GM19193 (cell line): Measurements from ENCODE around the gene SNAPIN.

ENCODE experiments used
- POLR2A ChIP-seq: IDR thresholded peaks from 4 replicates; pipeline ENCODE4 v1.6.1; 2011; ENCODE audit not compliant: insufficient read depth, insufficient read length; ENCODE audit errors: extremely low read depth

Gene SNAPIN

DNA sequence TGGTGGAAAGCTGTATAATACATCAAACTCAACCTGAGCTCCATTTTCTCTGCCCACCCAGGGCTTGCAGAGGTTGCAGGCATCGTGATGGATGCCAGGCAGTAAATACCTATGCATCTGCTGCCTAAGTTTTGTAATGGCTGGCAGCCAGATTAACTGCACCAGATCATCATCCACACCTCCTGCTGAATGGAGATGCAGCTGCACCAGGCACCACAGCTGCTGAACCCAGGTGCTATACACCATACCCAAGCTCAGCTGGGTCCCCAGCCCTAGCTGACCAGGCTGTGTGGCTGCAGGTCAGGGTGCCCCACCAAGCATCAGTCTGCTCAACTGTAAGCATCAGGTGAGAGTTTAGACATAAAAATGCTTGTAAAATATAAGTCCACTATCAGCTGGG lies 6.7 kb upstream of the SNAPIN start:
- TF ChIP-seq POLR2A = no peak

DNA sequence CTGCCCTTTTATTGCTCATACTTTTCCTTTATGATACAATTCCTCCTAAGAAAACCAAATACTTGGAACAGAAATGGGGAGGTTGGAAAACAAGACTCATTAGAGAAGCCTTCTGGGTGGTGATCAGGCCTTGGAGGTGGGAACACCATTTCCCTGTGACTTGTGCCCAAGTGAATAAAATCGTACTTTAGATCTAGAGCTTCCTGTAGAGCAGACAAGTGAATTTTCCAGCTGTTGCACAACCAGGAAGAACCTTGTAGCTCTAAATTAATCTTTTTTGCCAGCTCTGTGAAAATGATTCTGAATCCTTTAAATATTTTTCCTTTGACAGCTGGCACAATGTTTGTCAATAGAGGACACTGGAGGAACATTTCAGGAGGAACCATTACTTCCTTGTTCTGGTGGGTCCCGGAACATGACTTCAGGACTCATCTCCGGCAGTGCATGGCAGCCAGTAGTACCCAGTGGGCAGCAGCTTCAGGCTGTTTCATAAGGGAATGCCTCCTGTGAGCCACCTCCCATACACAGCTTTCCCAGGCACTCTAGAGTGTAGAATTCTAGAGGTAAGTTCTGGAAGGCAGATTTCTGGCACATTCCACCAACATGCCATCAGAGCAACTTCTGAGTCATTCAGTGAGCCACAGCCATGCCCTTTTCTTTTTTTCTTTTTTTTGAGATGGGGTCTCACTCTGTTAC lies 5.5 kb upstream of the SNAPIN start:
- TF ChIP-seq POLR2A = no peak

- TF ChIP-seq POLR2A = no peak
Measured at GRCh38 chr1:153655333-153655732, 3.2 kb upstream of the SNAPIN start.

DNA sequence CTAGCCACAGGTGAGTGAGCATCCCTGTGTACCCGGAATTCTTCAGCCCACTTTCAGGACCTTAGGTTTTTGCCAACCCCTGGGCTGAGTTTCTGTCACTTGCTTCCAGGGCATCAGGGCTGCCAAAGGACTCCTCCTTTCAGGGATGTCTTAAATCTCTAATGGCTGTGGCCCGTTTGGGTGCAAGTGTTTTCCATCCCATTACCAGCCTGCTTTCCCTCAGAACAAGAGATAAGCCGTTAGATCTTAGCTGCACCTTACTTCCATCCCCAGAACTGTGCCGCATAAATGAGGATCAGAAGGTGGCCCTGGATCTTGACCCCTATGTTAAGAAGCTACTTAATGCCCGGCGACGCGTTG lies 652 bp downstream of the SNAPIN start:
- TF ChIP-seq POLR2A = no peak

DNA sequence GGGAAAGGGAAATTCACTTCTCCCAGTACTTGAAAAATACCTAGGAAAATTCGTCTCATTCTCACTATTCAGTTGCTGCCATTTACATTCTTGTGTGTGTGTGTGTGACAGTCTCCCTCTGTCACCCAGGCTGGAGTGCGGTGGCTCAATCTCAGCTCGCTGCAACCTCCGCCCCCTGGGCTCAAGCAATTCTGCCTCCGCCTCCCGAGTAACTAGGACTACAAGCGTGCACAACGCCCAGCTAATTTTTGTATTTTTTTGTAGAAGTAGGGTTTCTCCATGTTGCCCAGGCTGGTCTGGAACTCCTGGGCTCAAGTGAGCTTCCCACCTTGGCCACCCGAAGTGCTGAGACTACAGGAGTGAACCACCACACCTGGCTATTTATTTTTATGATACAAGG lies 1.2 kb downstream of the SNAPIN start:
- TF ChIP-seq POLR2A = no peak

DNA sequence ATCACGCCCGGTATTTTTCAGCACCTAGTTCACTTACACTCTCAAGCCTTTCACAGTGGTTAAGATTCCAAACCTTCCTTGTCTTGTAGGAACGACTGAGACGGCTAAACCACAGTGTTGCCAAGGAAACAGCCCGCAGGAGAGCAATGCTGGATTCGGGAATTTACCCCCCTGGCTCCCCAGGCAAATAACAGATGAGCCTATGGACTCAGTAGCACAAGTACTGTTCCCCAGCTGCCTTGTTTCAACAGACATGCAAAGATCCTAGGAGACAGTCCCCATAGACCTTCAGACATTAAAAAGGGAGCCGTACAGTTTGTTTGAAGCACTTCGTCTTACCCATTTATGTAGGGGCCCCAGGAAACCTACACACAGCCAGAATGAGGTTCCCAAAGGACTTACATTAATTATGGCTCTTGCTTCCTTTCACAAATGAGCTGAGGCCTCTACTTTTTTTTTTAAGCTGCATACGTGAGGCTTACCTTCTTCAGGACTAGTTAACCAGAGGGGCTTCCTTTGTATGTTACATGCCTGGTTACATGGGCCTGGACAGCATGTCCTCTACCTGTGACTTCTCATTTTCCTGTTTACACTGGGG lies 2.7 kb downstream of the SNAPIN start:
- TF ChIP-seq POLR2A = no peak

- TF ChIP-seq POLR2A = no peak
Measured at GRCh38 chr1:153662269-153662668, 3.8 kb downstream of the SNAPIN start.

DNA sequence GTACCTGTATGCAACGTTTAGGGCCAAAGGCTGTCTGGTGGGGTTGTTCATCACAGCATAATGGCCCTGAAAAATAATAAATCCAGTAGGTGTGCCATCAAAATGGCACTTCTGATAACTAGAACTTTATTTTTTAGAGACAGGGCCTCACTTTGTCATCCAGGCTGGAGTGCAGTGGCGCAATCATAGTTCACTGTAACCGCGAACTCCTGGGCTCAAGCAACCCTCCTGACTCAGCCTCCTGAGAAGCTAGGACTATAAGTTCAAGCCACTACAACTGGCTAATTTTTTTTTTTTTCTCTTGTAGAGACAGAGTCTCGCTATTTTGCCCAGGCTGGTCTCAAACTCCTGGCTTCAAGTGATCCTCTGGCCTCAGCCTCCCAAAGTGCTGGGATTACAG lies 4.7 kb downstream of the SNAPIN start:
- TF ChIP-seq POLR2A = no peak

GRCh38 chr1:153667439-153667838 lies 8.9 kb downstream of the SNAPIN start:
- TF ChIP-seq POLR2A = no peak

DNA sequence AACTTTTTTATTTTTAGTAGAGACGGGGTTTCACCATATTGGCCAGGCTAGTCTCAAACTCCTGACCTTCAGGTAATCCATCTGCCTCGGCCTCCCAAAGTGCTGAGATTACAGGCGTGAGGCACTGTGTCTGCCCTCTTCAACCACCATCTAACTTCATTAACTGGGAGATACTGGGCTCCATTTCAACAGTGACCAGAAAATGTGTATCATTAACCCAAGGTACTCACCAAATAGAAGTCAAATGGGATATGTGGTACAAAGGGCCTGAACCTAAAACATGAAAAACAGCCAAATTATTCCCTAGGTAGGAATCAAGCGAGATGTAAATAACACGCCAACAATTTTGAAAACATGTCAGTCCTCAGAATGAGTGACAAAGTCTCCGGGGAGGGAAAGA lies 11.1 kb downstream of the SNAPIN start:
- no peak for TF ChIP-seq POLR2A

DNA sequence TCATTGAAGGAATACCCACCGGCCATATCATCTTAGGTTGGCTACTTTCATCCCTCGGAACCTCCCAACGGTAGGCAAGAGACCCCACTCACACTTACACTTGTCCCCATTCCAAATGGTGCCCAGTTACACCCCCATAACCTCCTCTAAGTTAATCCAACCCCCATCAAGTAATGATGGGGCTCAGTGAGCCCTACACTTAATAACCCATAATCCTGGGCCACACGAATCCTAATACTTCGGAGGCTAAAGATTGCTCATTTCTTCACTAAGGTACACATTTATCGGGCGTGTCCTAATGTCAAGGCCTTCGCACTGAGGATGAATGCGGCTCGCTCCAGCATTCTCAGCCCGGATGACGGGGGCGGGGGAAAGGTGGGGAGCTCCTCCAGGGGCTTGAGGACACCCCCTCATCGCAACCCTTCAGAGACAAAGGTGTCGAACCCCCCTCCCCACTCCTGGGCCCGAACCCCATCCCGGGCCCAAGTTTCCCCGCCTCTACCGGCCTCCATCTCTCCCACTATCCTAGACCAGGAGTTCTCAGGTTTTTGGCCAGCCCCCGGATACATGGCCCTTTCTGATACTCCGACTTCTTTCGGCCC lies 11.9 kb downstream of the SNAPIN start:
- TF ChIP-seq POLR2A = no peak

GRCh38 chr1:153670859-153671627 lies 12.5 kb downstream of the SNAPIN start, which contains the start of gene ILF2:
TSS of gene ILF2 (minus strand) at chr1:153670993. CDS start at chr1:153670922, 71 bp downstream.
- peak; percentile 89 for TF ChIP-seq POLR2A

GRCh38 chr1:153673511-153673910 lies 15.0 kb downstream of the SNAPIN start:
- TF ChIP-seq POLR2A = no peak

DNA sequence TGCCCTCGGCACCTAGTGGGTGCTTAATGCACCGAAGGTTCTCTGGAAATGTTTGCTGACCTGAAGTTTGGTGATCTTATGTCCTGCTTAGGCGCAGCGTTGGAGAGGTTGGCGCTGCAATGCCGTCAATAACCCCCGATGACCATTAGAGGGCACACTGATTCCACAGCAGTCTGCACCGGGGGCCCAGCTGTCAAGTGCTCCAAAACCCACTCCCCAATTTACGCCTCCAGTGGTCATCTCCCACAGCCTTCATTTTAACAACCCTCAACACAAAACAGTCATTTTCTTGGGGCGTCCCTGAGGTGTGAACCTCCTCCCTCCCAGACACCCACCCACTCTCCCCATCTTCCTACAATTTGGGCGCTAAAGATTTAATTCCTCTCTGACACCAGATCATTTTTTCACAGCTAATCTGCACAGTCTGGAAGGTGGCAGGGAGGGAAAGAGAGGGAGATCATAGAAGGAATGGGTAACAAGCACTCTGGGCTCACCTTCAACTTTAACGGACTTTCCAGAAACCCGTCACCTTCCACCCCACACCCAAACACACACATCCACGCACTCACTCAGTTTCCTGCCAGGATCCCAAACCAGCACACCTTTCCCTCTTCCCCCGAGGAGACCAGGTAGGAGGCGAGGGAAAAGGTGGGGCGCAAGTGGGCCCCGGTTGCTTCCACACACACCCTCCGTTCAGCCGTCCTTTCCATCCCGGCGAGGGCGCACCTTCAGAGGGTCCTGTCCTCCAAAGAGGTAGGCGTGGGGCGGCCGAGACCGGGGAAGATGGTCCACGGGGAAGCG lies 19.4 kb downstream of the SNAPIN start:
- no peak for TF ChIP-seq POLR2A
